HG02970 (cell line): ENCODE measurements around the gene SLC7A6.

Source experiments
- ATAC-seq: cut with Tn5 transposase; IDR thresholded peaks from one replicate; pipeline ENCODE4 v1.9.1; 2021; ENCODE audit warnings: mild to moderate bottlenecking, moderate library complexity, moderate number of reproducible peaks; ENCODE audit not compliant: unreplicated experiment, low FRiP score

SLC7A6 gene

DNA sequence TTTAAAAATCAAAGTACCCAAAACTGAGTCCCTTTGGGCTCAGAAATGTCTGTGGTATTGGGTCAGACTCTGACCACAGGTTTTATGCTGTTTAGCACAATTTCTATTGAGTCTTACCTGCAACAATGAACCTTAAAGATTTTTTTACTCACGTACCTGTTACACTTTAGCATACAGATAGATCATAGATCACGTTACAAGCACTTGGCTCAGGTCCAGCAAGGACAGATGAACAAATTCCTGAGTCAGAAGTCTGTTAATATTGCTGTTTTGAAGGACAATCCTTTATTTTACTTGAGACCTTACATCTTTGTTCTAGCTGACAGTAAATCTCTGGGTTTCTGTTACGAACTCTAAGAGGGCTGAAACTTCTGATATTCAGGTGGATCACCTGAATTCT lies 33.6 kb downstream of the SLC7A6 start:
- no peak for ATAC-seq

GRCh38 chr16:68298312-68298711 lies 34.0 kb downstream of the SLC7A6 start:
- no peak for ATAC-seq

GRCh38 chr16:68298907-68299561 lies 34.7 kb downstream of the SLC7A6 start:
- no peak for ATAC-seq

DNA sequence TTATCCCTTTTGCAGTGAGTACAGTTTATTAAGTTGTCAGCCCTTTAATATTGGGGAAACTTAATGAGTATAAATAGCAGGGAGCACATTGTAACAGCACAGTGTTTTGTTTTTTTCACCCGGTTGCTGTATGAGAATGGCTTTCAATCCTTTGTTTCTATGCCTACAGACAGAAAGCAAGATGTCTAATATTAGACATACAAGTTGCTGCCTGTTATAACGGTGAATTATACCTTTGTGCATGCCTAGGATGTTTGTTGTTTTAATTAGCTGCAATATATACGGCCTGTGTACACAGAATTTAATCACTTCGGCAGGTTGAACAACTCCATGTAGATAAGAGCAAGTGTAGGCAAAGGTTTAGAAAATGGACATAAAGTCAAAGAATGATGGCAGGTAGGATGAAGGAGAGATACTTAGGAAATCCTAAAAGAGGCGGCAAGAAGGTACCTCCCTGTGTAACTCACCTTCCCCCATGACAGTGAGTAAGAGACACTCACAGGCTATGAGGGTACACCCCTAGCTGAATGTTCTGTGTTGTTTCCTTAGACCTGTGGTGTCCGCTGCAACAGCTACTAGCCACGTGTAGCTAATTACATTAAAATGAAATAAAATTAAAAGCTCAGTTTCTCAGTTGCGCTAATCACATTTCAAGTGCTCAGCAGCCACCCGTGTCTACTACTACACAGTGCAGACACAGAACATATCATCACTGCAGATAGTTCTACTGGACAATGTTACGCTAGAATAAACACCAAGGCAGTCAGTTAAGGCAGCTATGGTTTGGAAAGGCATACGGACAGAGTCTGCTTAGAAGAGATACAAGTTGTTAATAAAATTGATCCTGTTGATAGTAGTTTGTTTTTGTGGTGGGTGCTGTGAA lies 35.5 kb downstream of the SLC7A6 start:
- no peak for ATAC-seq

GRCh38 chr16:68300734-68301459 lies 36.6 kb downstream of the SLC7A6 start:
- ATAC-seq = no peak

- no peak for ATAC-seq
Measured at GRCh38 chr16:68306633-68307032, 42.3 kb downstream of the SLC7A6 start.

DNA sequence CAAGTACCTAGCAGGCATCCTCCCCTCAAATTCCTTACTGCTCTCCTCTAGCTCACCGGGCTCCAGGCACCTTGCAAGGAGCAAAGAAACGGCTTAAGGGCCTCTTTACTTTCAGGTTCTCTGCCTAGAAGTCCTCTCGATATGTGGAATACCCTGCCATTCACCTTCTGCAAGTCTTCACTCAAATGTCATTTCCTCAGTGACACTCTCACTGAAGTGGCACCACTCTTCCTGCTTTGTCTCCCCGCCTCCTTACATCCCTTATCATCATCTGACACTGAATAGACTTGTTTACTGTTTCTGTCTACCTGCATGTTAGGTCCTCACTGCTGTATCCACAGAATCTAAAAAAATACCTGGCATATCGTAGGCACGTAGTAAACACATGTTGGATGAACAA lies 45.5 kb downstream of the SLC7A6 start:
- no peak for ATAC-seq

GRCh38 chr16:68310437-68310773 lies 46.1 kb downstream of the SLC7A6 start:
- ATAC-seq = peak; percentile 30

DNA sequence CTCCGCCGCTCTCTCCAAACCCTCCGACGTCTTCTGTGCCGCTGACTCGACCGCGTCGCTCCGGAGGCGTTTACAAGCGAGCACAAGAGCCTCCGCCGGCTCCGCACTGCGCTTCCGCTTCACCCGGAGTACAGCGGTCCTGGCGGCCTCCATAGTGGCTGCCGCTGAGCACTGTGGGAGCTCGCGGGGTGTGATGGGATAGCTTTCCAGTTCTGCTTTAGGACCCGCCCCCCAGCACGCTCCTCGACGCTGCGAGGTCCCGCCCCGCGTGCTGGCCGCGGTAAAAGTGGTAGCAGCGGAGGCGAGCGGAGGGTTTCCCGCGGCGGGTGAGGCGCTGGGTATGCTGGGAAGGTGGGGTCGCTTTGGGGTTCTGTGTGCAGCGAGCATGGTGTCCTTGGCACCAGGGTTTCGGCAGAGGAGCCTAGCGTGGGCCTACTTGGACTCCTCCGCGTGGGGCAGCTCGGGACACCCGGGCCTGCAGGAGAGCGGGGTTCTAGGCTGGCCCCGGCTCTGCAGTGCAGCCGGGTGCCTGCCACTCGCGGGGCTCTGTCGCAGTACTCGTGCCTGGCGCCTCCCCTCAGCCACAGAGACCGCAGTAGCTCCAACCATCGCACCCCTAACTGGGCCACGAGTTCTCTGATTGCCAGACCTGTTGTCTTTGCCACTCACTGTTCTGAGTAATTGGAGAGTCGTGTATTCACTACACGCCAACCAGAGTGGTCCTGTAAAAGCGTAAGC lies 46.6 kb downstream of the SLC7A6 start, which contains the start of the genes PRMT7 and SLC7A6OS:
Gene PRMT7, plus strand, starts transcription at position 246 of the 738 bp plus-strand sequence. CDS start 4,961 bp downstream, outside the sequence.
Gene SLC7A6OS, minus strand, starts transcription at position 173 of the 738 bp plus-strand sequence. Its CDS starts 20 bp downstream, at position 153.
- ATAC-seq = peak; percentile 89

GRCh38 chr16:68313116-68313515 lies 48.8 kb downstream of the SLC7A6 start:
- ATAC-seq = no peak

- no peak for ATAC-seq
Measured at GRCh38 chr16:68319185-68319908, 55.0 kb downstream of the SLC7A6 start.

- no peak for ATAC-seq
Measured at GRCh38 chr16:68324336-68324735, 60.0 kb downstream of the SLC7A6 start.

- no peak for ATAC-seq
Measured at GRCh38 chr16:68324780-68325357, 60.5 kb downstream of the SLC7A6 start.

GRCh38 chr16:68328151-68328859 lies 64.0 kb downstream of the SLC7A6 start:
- ATAC-seq = peak; percentile 49

GRCh38 chr16:68328860-68329390 lies 64.6 kb downstream of the SLC7A6 start:
- ATAC-seq = no peak

DNA sequence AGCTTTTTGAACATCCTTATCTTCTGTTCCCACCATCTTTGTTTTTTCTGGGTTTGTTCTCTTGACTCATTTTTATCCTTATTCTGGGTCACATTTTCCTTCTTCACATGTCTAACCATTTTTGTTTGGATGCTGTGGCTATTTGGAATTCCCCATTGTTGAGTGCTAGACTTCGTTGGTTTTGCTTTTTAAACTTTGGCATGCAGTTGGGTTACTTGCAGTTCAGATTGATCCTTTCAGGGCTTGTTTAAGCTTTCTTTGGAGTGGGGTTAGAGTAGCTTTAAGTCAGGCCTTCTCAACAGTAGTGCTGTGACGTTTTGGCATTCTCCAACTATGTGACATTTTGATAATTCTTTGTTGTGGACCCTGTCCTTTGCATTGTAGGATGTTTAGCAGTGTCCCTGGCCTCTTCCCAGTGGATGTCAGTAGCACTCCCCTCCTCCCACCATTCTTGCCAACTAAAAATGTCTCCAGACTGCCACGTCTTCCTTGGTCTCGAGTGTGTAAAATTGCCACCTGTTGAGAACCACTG lies 67.6 kb downstream of the SLC7A6 start:
- ATAC-seq = no peak

GRCh38 chr16:68332411-68333121 lies 68.2 kb downstream of the SLC7A6 start:
- no peak for ATAC-seq

- no peak for ATAC-seq
Measured at GRCh38 chr16:68335175-68335574, 70.8 kb downstream of the SLC7A6 start.
